H1 (cell line): Measurements from ENCODE around the gene SLC44A1. TPM values are rescaled to one million over a fixed set of nuclear protein-coding genes. Genes with fewer than 3 reads are reported as not detected.

ENCODE experiments used
- CTCF ChIA-PET: fragments of 300-600 bp; sonication (Branson Sonifier 250); formaldehyde crosslinking; loops from one replicate; lab custom pipeline; 2021; ENCODE audit not compliant: partially characterized antibody; lab: Charles Lee
- POLR2A ChIA-PET: fragments of 300-600 bp; sonication (Branson Sonifier 250); formaldehyde crosslinking; loops from one replicate; lab custom pipeline; 2021; ENCODE audit warnings: inconsistent platforms; ENCODE audit not compliant: partially characterized antibody; lab: Charles Lee
- DNase-seq, 2 experiments: peaks; one replicate each; pipeline versions ENCODE4 v3.0.0 to v3.0.0-alpha.2; 2010 to 2022; ENCODE audit warnings: low spot score in 2 of 2, low read depth in 1 of 2, mixed read lengths in 1 of 2
- FAIRE-seq: peaks from 2 replicates; lab custom pipeline; 2011; peaks lifted over from hg19 to GRCh38; lab: Jason Lieb, UNC
- H2AFZ ChIP-seq: 2 replicates; pipeline ENCODE4 v1.8.1; 2012; ENCODE audit warnings: low read length, inconsistent platforms
- H2AK5ac ChIP-seq: 2 replicates; pipeline ENCODE4 v1.6.1; 2013; ENCODE audit warnings: low read depth, low read length
- H2BK120ac ChIP-seq: replicated peaks from 2 replicates; pipeline ENCODE3; 2013; ENCODE audit warnings: low read depth, low read length, inconsistent platforms
- H2BK12ac ChIP-seq: 2 replicates; pipeline ENCODE4 v1.6.1; 2013; ENCODE audit warnings: low read depth, low read length
- H2BK15ac ChIP-seq: 2 replicates; pipeline ENCODE4 v1.6.1; 2013; ENCODE audit warnings: low read length
- H2BK20ac ChIP-seq: 2 replicates; pipeline ENCODE4 v1.6.1; 2013; ENCODE audit warnings: low read length
- H2BK5ac ChIP-seq: 2 replicates; pipeline ENCODE4 v1.6.1; 2013; ENCODE audit warnings: low read depth, low read length
- H3K14ac ChIP-seq: 2 replicates; pipeline ENCODE4 v1.6.1; 2013; ENCODE audit warnings: inconsistent platforms; ENCODE audit not compliant: insufficient read length
- H3K18ac ChIP-seq: 2 replicates; pipeline ENCODE4 v1.6.1; 2013; ENCODE audit warnings: low read length; ENCODE audit errors: extremely low read depth
- H3K23ac ChIP-seq: 2 replicates; pipeline ENCODE4 v1.6.1; 2013; ENCODE audit warnings: inconsistent platforms; ENCODE audit not compliant: insufficient read length
- H3K23me2 ChIP-seq: 2 replicates; pipeline ENCODE4 v1.6.1; 2013; ENCODE audit warnings: low read depth, low read length
- H3K27ac ChIP-seq: 2 replicates; pipeline ENCODE4 v1.6.1; 2011; ENCODE audit warnings: low read depth, low read length, inconsistent platforms
- H3K27me3 ChIP-seq, 4 experiments: replicated peaks in 1 of 4; 1 replicate in 1 of 4; 2 replicates in 3 of 4; pipeline versions ENCODE4 v1.6.1 to v1.8.1; 2011 to 2013; ENCODE audit warnings: low read length in 3 of 4, mild to moderate bottlenecking in 3 of 4, inconsistent platforms in 2 of 4, mixed read lengths in 2 of 4, moderate library complexity in 1 of 4; ENCODE audit not compliant: control insufficient read depth in 3 of 4, insufficient read depth in 3 of 4; ENCODE audit errors: extremely low read depth in 1 of 4
- H3K36me3 ChIP-seq, 4 experiments: 2 replicates each; pipeline versions ENCODE4 v1.6.1 to v1.8.1; 2011 to 2013; ENCODE audit warnings: mild to moderate bottlenecking in 4 of 4, low read length in 3 of 4, moderate library complexity in 2 of 4, control low read depth in 1 of 4, inconsistent platforms in 1 of 4; ENCODE audit not compliant: insufficient read depth in 4 of 4, control insufficient read depth in 2 of 4
- H3K4ac ChIP-seq: replicated peaks from 2 replicates; pipeline ENCODE3; 2013; ENCODE audit warnings: low read length, low read depth, mixed read lengths, inconsistent platforms; ENCODE audit not compliant: insufficient read length
- H3K4me1 ChIP-seq, 4 experiments: replicated peaks in 1 of 4; 1 replicate in 1 of 4; 2 replicates in 3 of 4; pipeline versions ENCODE4 v1.6.1 to v1.8.1; 2011 to 2013; ENCODE audit warnings: low read length in 3 of 4, inconsistent platforms in 2 of 4, mixed read lengths in 1 of 4; ENCODE audit not compliant: insufficient read depth in 4 of 4, control insufficient read depth in 3 of 4
- H3K4me2 ChIP-seq, 2 experiments: 2 replicates each; pipeline versions ENCODE4 v1.6.1 to v1.8.1; 2011 to 2013; ENCODE audit warnings: low read depth in 2 of 2, low read length in 2 of 2, control low read depth in 1 of 2, inconsistent platforms in 1 of 2, mild to moderate bottlenecking in 1 of 2; ENCODE audit not compliant: insufficient read depth in 1 of 2
- H3K4me3 ChIP-seq, 4 experiments: fragments of 200-600, 300-600 bp in 1 of 4; sonication (generic), shearing (Covaris generic), sonication (Bioruptor Twin) in 1 of 4; 2 replicates each; pipeline versions ENCODE4 v1.5.1 to v1.8.1; 2011 to 2016; ENCODE audit warnings: low read length in 4 of 4, low read depth in 3 of 4, control low read depth in 2 of 4, inconsistent platforms in 2 of 4, mild to moderate bottlenecking in 2 of 4, mixed read lengths in 1 of 4, moderate library complexity in 1 of 4; ENCODE audit not compliant: insufficient read depth in 2 of 4; ENCODE audit errors: extremely low read depth in 1 of 4
- H3K56ac ChIP-seq: replicated peaks from 2 replicates; pipeline ENCODE3; 2013; ENCODE audit warnings: low read depth, mild to moderate bottlenecking, mixed read lengths, low read length, inconsistent platforms; ENCODE audit not compliant: insufficient read length
- H3K79me1 ChIP-seq: 2 replicates; pipeline ENCODE4 v1.6.1; 2013; ENCODE audit warnings: low read depth, low read length, control low read depth
- H3K79me2 ChIP-seq, 2 experiments: 2 replicates each; pipeline versions ENCODE4 v1.6.1 to v1.8.1; 2012 to 2013; ENCODE audit warnings: low read length in 2 of 2, mild to moderate bottlenecking in 2 of 2, inconsistent platforms in 1 of 2; ENCODE audit not compliant: insufficient read depth in 2 of 2, control insufficient read depth in 1 of 2
- H3K9ac ChIP-seq, 4 experiments: replicated peaks in 1 of 4; 1 replicate in 1 of 4; 2 replicates in 3 of 4; pipeline versions ENCODE4 v1.6.1 to v1.8.1; 2011 to 2013; ENCODE audit warnings: low read depth in 3 of 4, low read length in 3 of 4, control low read depth in 2 of 4, mild to moderate bottlenecking in 2 of 4, moderate library complexity in 2 of 4, inconsistent platforms in 1 of 4; ENCODE audit errors: extremely low read depth in 1 of 4
- H3K9me3 ChIP-seq, 2 experiments: 2 replicates each; pipeline versions ENCODE4 v1.6.1 to v1.8.1; 2012 to 2013; ENCODE audit warnings: mild to moderate bottlenecking in 2 of 2, moderate library complexity in 2 of 2, control low read depth in 1 of 2, inconsistent platforms in 1 of 2, low read depth in 1 of 2, low read length in 1 of 2, mixed read lengths in 1 of 2; ENCODE audit not compliant: insufficient read depth in 2 of 2
- H4K20me1 ChIP-seq, 2 experiments: replicated peaks in 1 of 2; 2 replicates each; pipeline versions ENCODE3 to v1.8.1; 2011 to 2013; ENCODE audit warnings: inconsistent platforms in 2 of 2, low read length in 2 of 2, mild to moderate bottlenecking in 1 of 2; ENCODE audit not compliant: insufficient read depth in 2 of 2, control insufficient read depth in 1 of 2
- H4K5ac ChIP-seq: 2 replicates; pipeline ENCODE4 v1.6.1; 2013; ENCODE audit warnings: low read length, low read depth, mixed read lengths, inconsistent platforms; ENCODE audit not compliant: insufficient read length
- H4K8ac ChIP-seq: 2 replicates; pipeline ENCODE4 v1.8.0; 2013; ENCODE audit warnings: mild to moderate bottlenecking, moderate library complexity, low read length, inconsistent platforms; ENCODE audit not compliant: insufficient read depth; ENCODE audit errors: extremely low read depth
- H4K91ac ChIP-seq: replicated peaks from 2 replicates; pipeline ENCODE3; 2013; ENCODE audit warnings: low read length, mixed read lengths, inconsistent platforms; ENCODE audit not compliant: insufficient read length
- BRCA1 ChIP-seq: IDR thresholded peaks from 2 replicates; pipeline ENCODE4 v1.6.1; 2012; ENCODE audit warnings: low read depth, low read length, improper control_type of control experiment
- CTCF ChIP-seq, 3 experiments: IDR thresholded peaks; 1 replicate in 2 of 3; 2 replicates in 1 of 3; pipeline versions ENCODE4 v1.5.1 to v1.6.1; 2011; ENCODE audit warnings: low read length in 3 of 3, mild to moderate bottlenecking in 3 of 3, inconsistent platforms in 2 of 3, low read depth in 1 of 3, moderate library complexity in 1 of 3; ENCODE audit not compliant: insufficient read depth in 1 of 3; ENCODE audit errors: control extremely low read depth in 1 of 3
- JUN ChIP-seq: IDR thresholded peaks from 2 replicates; pipeline ENCODE4 v1.6.1; 2011; ENCODE audit warnings: low read depth, mild to moderate bottlenecking, improper control_type of control experiment, low read length
- SIX5 ChIP-seq: IDR thresholded peaks from 2 replicates; pipeline ENCODE4 v1.6.1; 2011; ENCODE audit warnings: mild to moderate bottlenecking, low read depth, low read length
- SP4 ChIP-seq: IDR thresholded peaks from 2 replicates; pipeline ENCODE4 v1.6.1; 2012; ENCODE audit warnings: low read length, inconsistent platforms
- SRF ChIP-seq: IDR thresholded peaks from 2 replicates; pipeline ENCODE4 v1.6.1; 2011; ENCODE audit warnings: mild to moderate bottlenecking, low read depth, low read length, moderate library complexity
- WGBS, 2 experiments: shearing (Covaris generic) in 1 of 2; methylation state at CpG; one replicate each; pipeline versions ENCODE4 v1.1.6 to v1.1.7; 2013 to 2015; ENCODE audit warnings: low lambda C conversion rate in 2 of 2, mixed read lengths in 2 of 2, inconsistent platforms in 1 of 2, low coverage in 1 of 2, missing lambda C conversion rate in 1 of 2; ENCODE audit not compliant: insufficient replicate concordance in 2 of 2, insufficient coverage in 1 of 2, insufficient read length in 1 of 2; ENCODE audit errors: extremely low coverage in 1 of 2, missing lambda C conversion rate in 1 of 2; 5-methylcytosine and 5-hydroxymethylcytosine counted together
- polyA plus RNA-seq, 7 experiments: library from polyadenylated mRNA; depleted of rRNA in 3 of 7; stranded (reverse) in 5 of 7; unstranded in 2 of 7; fragments of >200 nt in 5 of 7; fragments of 200-250 nt in 2 of 7; gene quantifications; 1 replicate in 5 of 7; 2 replicates in 1 of 7; 4 replicates in 1 of 7; pipeline versions ENCODE4 v1.2.1 to v1.2.3, GENCODE V29; 2011 to 2013; ENCODE audit warnings: missing spikeins in 2 of 7, mixed read lengths in 2 of 7
- total RNA-seq: library from RNA; stranded (reverse); fragmentation: NEBNext Ultra II Directional; extraction: Animal tissue kit (Norgen Biotek cat#: 25700); gene quantifications from 2 replicates; pipeline ENCODE4 v1.2.1, GENCODE V29; 2021
- TF ChIP-seq, protein P1 (sequence below): IDR thresholded peaks from 2 replicates; pipeline ENCODE4 v1.6.1; 2012; ENCODE audit warnings: low read length, inconsistent platforms

Gene SLC44A1
- total and polyA plus RNA-seq, 2 of the 8 experiments (the other 6 are each of a cell fraction or from before 2014, with no cell fraction given), result 30.5 to 71.2 TPM

DNA sequence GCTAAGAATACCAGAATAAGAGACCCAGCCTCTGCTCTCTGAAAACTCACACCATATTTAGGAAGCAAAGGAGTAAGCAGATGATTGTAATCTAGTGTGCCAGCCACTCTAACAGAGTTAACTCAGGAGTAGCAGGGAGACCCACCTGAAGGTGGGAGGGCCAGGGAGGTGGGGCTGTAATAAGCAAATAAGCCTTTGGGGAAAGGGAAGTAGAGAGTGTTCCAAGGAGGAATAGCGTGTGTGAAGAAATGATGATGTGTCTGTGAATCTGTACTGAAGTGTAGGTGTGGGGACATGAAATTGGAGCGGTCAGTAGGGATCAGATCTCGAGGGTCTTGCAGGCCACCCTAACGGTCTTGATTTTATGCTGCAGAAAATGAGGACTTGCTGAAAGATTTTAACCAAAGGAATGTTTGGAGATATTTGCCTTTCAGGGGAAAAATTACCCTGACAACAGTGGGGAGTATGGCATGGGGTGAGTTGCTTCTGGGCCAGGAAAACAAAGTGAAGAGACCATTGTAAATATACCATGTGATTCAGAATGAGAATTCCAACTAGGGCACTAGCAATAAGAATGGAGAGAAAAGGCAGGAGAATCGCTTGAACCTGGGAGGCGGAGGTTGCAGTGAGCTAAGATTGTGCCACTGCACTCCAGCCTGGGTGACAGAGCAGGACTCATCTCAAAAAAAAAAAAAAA, 159.2 kb downstream of the SLC44A1 start:
- no peaks in the 10 kb centered on the region for H4K20me1 ChIP-seq
- H3K23ac ChIP-seq, result no peak overlapping the region
- WGBS, 2 experiments, result 11% methylated on average over 6 of the region's 6 CpGs; no CpG with 5 or more reads in 1 of the 2 experiments
- ChIA-PET POLR2A (interaction anchor here (1.7 to 2.9 kb wide), 2 partner anchors 10 to 159 kb away, joined by 6 to 9 read pairs; partner anchors contain the start of gene SLC44A1), CTCF (interaction anchor here (0.6 to 4.2 kb wide), 7 partner anchors 8 to 595 kb away, joined by 3 to 18 read pairs (median 3); no protein-coding TSS in a partner anchor)
- H3K23me2 ChIP-seq, result no peaks in the 10 kb centered on the region; the same call in none of the 2 replicates
- no peak overlapping the region for H2BK15ac ChIP-seq
- peak overlapping the region; percentile 86 for H2BK120ac ChIP-seq
- H3K4me2 ChIP-seq, result peak overlapping the region; percentile 64 to 75
- H3K56ac ChIP-seq, result no peak overlapping the region
- no peaks in the 10 kb centered on the region for H3K79me1 ChIP-seq
- no peak overlapping the region; the same call in 1 of the 2 replicates for H2BK12ac ChIP-seq
- no peaks in the 10 kb centered on the region for H3K79me2 ChIP-seq
- peaks cover 7 to 33% (median 26%) of the 10 kb centered on the region in 4 experiments; a peak in 6 of 7 replicates for H3K4me1 ChIP-seq
- H3K9me3 ChIP-seq, result no peaks in the 10 kb centered on the region
- no peak overlapping the region for H4K8ac ChIP-seq
- H2BK20ac ChIP-seq, result peak overlapping the region; percentile 82; the same call in 1 of the 2 replicates
- H3K18ac ChIP-seq, result peak overlapping the region; percentile 78
- no peak overlapping the region for H3K4ac ChIP-seq
- peak; percentile 88 for FAIRE-seq
- H2AFZ ChIP-seq, result 0 out of 2 replicates have a peak overlapping the region, but pooled peaks have one; percentile 7
- peak overlapping the region; percentile 65 for H4K5ac ChIP-seq
- peak overlapping the region in 3 of 4 experiments; percentile 44 to 51 (median 46); a peak in 5 of 7 replicates for H3K9ac ChIP-seq
- H3K27ac ChIP-seq, result peak overlapping the region; percentile 76
- H4K91ac ChIP-seq, result peak overlapping the region; percentile 54
- H2BK5ac ChIP-seq, result peak overlapping the region; percentile 96
- H3K14ac ChIP-seq, result no peak overlapping the region
- H3K4me3 ChIP-seq, result peak overlapping the region in 3 of 4 experiments; percentile 15 to 39 (median 30); a peak in 5 of 8 replicates
- H3K27me3 ChIP-seq, result no peaks in the 10 kb centered on the region
- H3K36me3 ChIP-seq, result no peaks in the 10 kb centered on the region
- DNase-seq, result no peak
- no peak overlapping the region for H2AK5ac ChIP-seq
- TF ChIP-seq CTCF (IDR thresholded peaks at IDR 0.05; ENCODE audit: control extremely low read depth in 1 of 3, insufficient read depth in 1 of 3, low read depth in 1 of 3, low read length in 3 of 3), result no peak
- TF ChIP-seq, protein P1, sequence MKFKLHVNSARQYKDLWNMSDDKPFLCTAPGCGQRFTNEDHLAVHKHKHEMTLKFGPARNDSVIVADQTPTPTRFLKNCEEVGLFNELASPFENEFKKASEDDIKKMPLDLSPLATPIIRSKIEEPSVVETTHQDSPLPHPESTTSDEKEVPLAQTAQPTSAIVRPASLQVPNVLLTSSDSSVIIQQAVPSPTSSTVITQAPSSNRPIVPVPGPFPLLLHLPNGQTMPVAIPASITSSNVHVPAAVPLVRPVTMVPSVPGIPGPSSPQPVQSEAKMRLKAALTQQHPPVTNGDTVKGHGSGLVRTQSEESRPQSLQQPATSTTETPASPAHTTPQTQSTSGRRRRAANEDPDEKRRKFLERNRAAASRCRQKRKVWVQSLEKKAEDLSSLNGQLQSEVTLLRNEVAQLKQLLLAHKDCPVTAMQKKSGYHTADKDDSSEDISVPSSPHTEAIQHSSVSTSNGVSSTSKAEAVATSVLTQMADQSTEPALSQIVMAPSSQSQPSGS, result peak; percentile 36; the same call in 1 of the 2 replicates
- TF ChIP-seq SP4, result no peak
- no peak for TF ChIP-seq SIX5
- no peak for TF ChIP-seq BRCA1
- TF ChIP-seq JUN, result no peak
- no peak for TF ChIP-seq SRF
